SK-MEL-5 (cell line): ENCODE measurements around the gene GOLGA6L2. TPM values are rescaled to one million over a fixed set of nuclear protein-coding genes. Genes with fewer than 3 reads are reported as not detected.

ENCODE experiments used
- DNase-seq: peaks from one replicate; pipeline ENCODE4 v3.0.0-alpha.2; 2016; ENCODE audit warnings: low read depth, low spot score
- in situ Hi-C: cut with HindIII; loops from 2 replicates; pipeline ENCODE4 v1.10.0; 2016; ENCODE audit warnings: low sequenced_read_pairs, high pct_unique_total_duplicates, low pct_unique_long_range_greater_than_20kb
- polyA plus RNA-seq, 2 experiments: library from polyadenylated mRNA; depleted of rRNA; stranded (reverse); fragments of >200 nt; gene quantifications; 2 replicates each; pipeline ENCODE4 v1.2.3, GENCODE V29; 2015
- total RNA-seq: library from RNA; depleted of rRNA; stranded (reverse); fragments of >200 nt; shearing (Covaris generic); gene quantifications from 2 replicates; pipeline ENCODE4 v1.2.3, GENCODE V29; 2014; rRNA removed

Gene GOLGA6L2, protein sequence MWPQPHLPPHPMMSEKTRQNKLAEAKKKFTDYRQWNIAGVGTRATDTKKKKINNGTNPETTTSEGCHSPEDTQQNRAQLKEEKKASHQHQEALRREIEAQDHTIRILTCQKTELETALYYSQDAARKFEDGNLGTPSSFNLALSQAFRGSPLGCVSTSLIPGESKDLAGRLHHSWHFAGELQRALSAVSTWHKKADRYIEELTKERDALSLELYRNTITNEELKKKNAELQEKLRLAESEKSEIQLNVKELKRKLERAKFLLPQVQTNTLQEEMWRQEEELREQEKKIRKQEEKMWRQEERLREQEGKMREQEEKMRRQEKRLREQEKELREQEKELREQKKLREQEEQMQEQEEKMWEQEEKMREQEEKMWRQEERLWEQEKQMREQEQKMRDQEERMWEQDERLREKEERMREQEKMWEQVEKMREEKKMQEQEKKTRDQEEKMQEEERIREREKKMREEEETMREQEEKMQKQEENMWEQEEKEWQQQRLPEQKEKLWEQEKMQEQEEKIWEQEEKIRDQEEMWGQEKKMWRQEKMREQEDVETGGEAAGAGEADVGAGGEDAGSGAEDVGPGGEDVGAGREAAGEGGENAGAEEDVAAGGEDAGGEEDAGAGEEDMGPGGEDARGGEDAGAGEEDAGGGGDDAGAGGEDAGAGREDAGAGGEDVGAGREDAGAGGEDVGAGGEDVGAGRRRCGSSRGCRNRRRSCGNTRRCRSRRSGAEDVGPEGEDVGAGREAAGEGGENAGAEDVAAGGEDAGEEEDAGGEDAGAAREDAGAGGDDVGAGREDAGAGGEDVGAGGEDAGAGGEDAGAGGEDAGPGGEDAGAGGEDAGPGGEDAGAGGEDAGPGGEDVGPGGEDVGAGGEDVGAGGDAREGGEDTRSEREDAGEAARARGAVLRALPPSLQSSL
- total RNA-seq = not detected in 2 replicates
- polyA plus RNA-seq (2015; cell fraction: cytosol; rRNA removed) = not detected in 2 replicates
- polyA plus RNA-seq (2015; cell fraction: nucleus; rRNA removed) = not detected in 2 replicates

- in situ Hi-C loops = no loop called here
- DNase-seq = peak; percentile 58
Measured at GRCh38 chr15:23447107-23447500, at the start of gene GOLGA6L2. GOLGA6L2 (minus strand) TSS chr15:23447243; CDS start chr15:23447181, 62 bp downstream.

DNA sequence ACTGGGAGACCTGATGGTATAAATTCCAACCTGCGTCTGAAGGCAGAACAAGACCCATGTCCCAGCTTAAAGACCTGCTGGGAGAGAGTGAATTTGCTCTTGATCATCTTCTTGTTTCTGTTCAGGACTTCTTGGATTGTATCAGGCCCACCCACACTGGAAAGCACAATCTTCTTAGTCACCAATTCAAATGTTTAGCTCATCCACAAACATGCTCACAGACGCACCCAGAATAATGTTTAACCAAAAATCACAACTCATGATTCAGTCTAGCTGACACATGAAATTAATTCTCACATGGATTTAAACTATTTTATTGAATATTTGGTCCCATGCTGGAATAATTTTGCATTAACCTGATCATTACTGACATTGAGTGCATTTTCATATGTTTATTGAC lies 37.8 kb upstream of the GOLGA6L2 start:
- DNase-seq = no peak

GRCh38 chr15:23483821-23484299 lies 36.8 kb upstream of the GOLGA6L2 start:
- DNase-seq = peak; percentile 9
- in situ Hi-C loops = no loop called here

More for the DNA sequence above, 37.8 kb upstream of the GOLGA6L2 start:
- in situ Hi-C loops = no loop called here

DNA sequence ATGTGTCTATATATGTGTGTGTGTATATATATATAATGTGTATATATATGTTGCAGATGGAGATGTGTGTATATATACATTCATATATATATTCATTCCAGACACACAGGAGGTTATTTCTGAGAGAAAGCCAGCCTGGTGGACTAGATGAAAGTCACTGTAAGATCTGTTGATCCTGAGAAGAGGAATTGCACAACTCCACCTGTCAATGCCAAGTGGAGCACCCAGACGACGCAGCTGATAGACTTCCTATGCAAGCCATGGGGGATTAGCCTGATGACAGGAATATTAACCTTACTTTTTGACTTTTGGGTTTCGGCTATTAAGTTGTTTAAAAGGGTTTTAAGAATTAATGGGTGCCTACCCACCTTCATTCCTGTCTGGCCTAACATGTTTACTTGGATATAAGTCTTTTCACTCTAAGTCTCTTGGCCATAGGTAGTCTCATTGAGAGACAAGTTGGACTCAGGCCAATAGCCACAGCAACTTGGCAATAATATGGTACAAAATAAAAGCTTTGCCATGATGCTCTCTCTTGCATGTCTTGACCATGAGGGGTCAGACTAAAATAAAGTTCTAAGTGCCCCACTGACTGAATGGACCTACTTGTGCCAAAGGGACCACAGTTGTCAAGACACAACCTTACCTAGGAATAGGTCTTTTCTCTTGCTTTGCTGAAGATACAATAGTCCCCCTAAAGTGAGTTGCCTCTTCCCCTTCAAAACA lies 35.9 kb upstream of the GOLGA6L2 start:
- in situ Hi-C loops = no loop called here
- no peak for DNase-seq

GRCh38 chr15:23482228-23482627 lies 35.2 kb upstream of the GOLGA6L2 start:
- in situ Hi-C loops = no loop called here
- no peak for DNase-seq

DNA sequence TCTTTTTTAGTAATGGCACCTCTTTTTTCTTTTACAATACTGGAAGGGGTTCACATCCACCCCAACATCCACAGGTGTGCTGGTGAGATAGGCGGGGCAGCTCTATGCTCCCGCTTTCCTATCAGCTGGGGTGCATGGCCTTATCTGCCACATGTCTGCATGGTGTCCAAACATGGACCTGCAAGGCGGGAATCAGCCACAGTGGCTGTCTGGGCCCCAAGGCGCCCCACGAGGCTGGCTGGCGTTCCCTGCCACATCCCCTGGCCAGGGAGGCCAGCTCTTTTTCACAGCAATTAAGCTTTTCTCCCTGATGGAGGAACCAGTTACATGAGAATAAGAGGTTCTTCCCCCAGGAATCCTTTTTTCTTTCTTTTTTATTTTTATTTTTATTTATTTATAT lies 30.9 kb upstream of the GOLGA6L2 start:
- no peak for DNase-seq
- in situ Hi-C loops = no loop called here

DNA sequence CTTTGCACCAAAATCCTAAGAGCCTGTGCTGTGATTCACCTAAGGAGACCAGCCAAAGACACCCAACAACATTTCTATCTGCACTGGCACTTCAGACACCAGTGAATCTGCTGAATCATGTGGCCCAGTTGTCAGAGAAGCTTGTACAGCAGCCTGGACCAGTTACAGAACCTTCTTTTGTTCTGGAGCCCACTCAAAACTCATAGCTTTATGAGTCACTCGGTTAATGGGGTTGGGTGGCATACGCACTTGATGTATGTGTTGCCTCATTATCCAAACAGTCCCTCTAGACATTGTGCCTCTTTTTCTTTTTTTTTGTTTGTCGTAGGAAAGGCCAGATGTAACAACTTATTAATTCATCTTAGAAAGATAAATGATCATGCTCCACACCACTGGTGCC lies 25.6 kb upstream of the GOLGA6L2 start:
- in situ Hi-C loops = no loop called here
- DNase-seq = peak; percentile 92

- in situ Hi-C loops = no loop called here
- peak; percentile 86 for DNase-seq
Measured at GRCh38 chr15:23472033-23472432, 25.0 kb upstream of the GOLGA6L2 start.

DNA sequence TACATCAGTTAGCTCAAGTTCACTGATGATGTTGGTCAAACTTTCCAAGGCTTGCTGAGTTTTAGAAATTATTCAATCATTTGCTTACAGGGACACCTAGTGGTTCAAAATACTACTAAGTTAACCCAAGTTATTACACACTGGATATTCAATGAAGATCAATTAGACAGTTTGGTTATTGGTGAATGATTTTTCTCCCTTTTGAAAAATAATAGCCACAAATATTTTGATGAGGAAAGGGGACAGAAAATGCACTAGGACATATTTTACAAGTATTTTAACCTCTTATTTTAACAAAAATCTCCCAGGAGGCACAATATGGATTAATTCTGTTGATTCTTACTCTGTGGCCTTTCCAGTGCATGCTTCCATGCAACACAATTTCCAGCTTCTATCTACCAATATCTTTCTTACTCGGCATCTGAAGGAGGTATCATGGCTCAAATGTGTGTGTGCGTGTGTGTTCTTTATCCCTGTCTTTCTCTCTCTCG lies 20.1 kb upstream of the GOLGA6L2 start:
- peak; percentile 65 for DNase-seq
- in situ Hi-C loops = no loop called here

DNA sequence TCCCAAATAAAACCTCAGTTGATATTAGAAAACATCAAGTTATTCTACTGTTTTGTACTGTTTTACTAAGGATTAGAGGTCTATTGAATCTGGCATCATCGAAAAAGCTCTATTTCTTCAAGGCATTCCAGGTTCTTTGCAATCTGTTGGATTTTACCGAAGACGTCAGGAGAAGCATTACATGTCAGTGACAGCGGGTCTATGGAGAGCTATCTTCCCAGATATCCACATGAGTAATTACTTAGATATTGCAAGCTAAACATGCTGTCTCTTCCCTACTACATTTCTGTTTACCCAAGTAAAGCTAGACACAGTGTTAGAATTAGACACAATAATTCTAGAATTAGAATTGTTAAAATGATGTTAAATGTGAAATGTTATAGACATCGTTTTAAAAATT lies 10.8 kb upstream of the GOLGA6L2 start:
- in situ Hi-C loops = no loop called here
- no peak for DNase-seq

DNA sequence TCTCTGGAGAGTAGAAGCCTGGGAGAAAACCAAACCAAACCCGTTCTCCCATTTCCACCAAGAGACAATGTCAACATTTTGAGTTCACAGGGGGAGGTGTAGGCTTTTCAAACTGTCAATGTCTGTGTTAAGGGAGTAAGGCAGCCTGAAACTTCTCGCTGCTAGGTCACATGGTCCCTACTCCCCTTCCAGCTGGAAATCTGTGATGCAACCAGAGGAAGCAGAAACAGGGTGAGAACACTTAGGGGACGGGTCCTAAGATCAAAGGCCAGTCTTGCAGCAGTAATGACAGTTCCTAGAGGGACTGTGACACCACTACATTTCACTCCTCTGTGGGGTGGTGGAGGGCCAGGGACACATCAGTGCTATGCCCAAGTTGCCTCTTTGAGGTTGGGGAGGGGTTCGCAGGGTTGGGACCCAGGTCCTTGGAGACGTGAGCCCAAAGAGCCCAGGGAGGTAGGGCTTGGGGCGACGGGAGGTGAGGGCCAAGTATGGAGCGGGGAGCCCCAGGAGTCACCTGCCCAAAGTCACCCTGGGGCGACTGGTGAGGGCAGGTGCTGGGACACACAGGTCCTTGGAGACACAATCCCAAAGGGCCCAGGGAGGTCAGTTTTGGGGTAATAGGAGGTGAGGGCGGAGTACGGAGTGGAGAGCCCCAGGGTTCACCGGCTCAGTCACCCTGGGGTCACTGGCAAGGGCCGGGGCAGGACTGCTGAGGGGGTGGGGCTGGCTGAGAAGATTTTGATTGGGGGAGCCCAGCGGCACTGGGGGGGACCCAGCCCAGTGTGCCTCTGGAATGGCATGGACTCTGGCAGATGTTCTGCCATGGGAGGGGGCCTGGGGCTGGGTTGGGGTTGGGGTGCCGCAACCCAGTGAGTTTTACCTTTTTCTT lies 582 bp downstream of the GOLGA6L2 start:
- DNase-seq = no peak
- in situ Hi-C loops = no loop called here

GRCh38 chr15:23444269-23444668 lies 2.8 kb downstream of the GOLGA6L2 start:
- no peak for DNase-seq
- in situ Hi-C loops = no loop called here

GRCh38 chr15:23441204-23441603 lies 5.8 kb downstream of the GOLGA6L2 start:
- no peak for DNase-seq
- in situ Hi-C loops = no loop called here

GRCh38 chr15:23440596-23440995 lies 6.4 kb downstream of the GOLGA6L2 start:
- in situ Hi-C loops = no loop called here

DNA sequence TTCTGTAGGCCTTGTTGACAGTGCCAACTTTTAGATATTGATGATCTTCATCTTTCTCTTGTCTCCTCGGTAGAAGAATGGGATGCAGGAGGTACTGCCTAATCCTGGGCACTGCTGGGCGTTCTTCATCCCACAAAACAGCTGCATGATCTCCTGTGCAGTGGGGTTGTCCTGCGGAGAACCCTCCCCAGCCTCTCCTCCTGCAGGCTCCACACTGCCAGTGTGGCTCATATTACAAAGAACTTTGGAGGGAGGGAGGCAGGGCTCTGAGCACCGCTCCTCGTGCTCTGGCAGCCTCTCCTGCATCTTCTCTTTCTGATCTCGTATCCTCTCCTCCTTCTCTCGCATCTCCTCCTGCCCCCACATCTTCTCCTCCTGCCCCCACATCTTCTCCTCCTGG lies 7.5 kb downstream of the GOLGA6L2 start:
- no peak for DNase-seq
- in situ Hi-C loops = no loop called here

More at GRCh38 chr15:23440596-23440995, 6.4 kb downstream of the GOLGA6L2 start:
- no peak for DNase-seq

DNA sequence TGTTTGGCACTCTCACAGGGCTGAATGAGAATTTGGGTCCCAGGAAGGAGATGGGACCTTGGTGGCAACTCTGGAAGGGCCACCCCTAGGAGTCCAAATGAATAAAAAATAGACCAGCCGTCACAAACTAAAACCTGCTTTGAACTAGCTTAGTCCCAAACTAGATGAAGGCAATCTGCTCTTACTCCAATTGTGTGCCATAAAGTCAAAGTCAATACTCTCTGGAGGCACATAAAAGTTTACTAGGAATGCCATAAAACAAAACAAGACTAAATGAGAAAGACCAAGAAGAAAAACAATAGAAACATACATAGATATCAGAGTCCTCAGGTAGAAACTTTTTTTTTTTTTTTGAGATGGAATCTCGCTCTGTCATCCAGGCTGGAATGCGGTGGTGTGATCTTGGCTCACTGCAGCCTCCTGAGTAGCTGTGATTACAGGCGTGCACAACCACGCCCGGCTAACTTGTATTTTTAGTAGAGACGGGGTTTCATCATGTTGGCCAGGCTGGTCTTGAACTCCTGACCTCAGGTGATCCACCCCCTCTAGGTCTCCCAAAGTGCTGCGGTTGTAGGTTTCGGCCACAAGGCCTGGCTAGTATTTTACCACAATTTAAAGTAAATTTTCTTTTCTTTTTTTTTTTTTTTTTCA lies 8.1 kb downstream of the GOLGA6L2 start:
- no peak for DNase-seq
- in situ Hi-C loops = no loop called here
